Measurements from ENCODE around the gene SUPT20H.

DNA sequence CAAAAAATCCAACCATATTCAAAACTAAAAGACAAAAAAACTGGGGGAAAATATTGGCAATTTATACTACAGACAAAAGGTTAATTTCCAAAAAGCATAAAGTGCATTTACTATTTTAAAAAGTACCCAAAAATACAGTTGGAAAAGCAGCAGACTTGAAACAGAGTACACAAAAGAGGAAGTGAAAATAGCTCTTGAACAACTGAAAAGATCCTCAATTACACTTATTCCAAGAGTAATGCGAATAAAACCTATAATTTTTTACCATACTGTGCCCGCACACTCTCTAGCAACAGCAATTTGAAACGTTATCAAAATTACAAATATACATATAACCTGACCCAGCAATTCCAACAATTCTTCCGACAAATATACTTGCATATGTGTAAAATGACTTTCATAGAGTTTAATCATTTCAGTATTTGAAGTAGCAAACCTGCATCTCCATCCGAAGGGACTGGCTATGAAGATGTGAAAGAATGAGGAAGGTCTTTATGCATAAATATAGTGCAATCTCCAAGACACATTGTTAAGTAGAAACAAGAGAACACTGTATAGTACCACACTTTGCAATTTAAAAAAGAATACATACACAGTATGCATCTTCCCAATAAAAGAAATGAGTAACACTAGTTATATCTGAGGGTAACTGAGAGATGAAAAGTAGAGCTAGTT is 85.7 kb downstream of the SUPT20H start:
- no peak for TF ChIP-seq POLR2AphosphoS5 (IDR thresholded peaks at IDR 0.05)
- TF ChIP-seq, protein P1, sequence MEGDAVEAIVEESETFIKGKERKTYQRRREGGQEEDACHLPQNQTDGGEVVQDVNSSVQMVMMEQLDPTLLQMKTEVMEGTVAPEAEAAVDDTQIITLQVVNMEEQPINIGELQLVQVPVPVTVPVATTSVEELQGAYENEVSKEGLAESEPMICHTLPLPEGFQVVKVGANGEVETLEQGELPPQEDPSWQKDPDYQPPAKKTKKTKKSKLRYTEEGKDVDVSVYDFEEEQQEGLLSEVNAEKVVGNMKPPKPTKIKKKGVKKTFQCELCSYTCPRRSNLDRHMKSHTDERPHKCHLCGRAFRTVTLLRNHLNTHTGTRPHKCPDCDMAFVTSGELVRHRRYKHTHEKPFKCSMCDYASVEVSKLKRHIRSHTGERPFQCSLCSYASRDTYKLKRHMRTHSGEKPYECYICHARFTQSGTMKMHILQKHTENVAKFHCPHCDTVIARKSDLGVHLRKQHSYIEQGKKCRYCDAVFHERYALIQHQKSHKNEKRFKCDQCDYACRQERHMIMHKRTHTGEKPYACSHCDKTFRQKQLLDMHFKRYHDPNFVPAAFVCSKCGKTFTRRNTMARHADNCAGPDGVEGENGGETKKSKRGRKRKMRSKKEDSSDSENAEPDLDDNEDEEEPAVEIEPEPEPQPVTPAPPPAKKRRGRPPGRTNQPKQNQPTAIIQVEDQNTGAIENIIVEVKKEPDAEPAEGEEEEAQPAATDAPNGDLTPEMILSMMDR (IDR thresholded peaks at IDR 0.05), result no peak
